Astrocyte (in vitro differentiated cells and primary cell): ENCODE data around the gene PTPA. TPM values are rescaled to one million over a fixed set of nuclear protein-coding genes. Genes with fewer than 3 reads are reported as not detected.

Experiments used
- DNase-seq: peaks from one replicate; pipeline ENCODE4 v3.0.0-alpha.2; 2010; ENCODE audit warnings: low read depth
- FAIRE-seq: peaks from 2 replicates; lab custom pipeline; 2011; peaks lifted over from hg19 to GRCh38; lab: Jason Lieb, UNC
- H2AFZ ChIP-seq: 2 replicates; pipeline ENCODE4 v1.6.0; 2012; ENCODE audit warnings: low read depth, low read length, inconsistent platforms
- H3K27ac ChIP-seq: 2 replicates; pipeline ENCODE4 v1.5.1; 2011; ENCODE audit warnings: low read depth, low read length, inconsistent platforms
- H3K27me3 ChIP-seq: 2 replicates; pipeline ENCODE4 v1.6.0; 2011; ENCODE audit warnings: low read length, inconsistent platforms; ENCODE audit not compliant: insufficient read depth
- H3K36me3 ChIP-seq: 2 replicates; pipeline ENCODE4 v1.5.1; 2011; ENCODE audit warnings: low read length, inconsistent platforms; ENCODE audit not compliant: insufficient read depth
- H3K4me1 ChIP-seq: 2 replicates; pipeline ENCODE4 v1.5.1; 2011; ENCODE audit warnings: low read length, inconsistent platforms; ENCODE audit not compliant: insufficient read depth
- H3K4me2 ChIP-seq: 2 replicates; pipeline ENCODE4 v1.6.0; 2012; ENCODE audit warnings: low read length, inconsistent platforms
- H3K4me3 ChIP-seq: 2 replicates; pipeline ENCODE4 v1.5.1; 2011; ENCODE audit warnings: low read depth, mild to moderate bottlenecking, low read length, inconsistent platforms; ENCODE audit not compliant: insufficient read depth
- H3K79me2 ChIP-seq: 2 replicates; pipeline ENCODE4 v1.6.0; 2012; ENCODE audit warnings: mild to moderate bottlenecking, low read length, inconsistent platforms; ENCODE audit not compliant: insufficient read depth
- H3K9ac ChIP-seq: 2 replicates; pipeline ENCODE4 v1.6.0; 2012; ENCODE audit warnings: mild to moderate bottlenecking, low read length, inconsistent platforms
- H3K9me3 ChIP-seq: 2 replicates; pipeline ENCODE4 v1.5.1; 2012; ENCODE audit warnings: low read depth, mild to moderate bottlenecking, low read length, inconsistent platforms; ENCODE audit not compliant: insufficient read depth
- H4K20me1 ChIP-seq: 2 replicates; pipeline ENCODE4 v1.6.0; 2012; ENCODE audit warnings: low read length, inconsistent platforms; ENCODE audit not compliant: insufficient read depth
- H3K27ac Mint-ChIP-seq: one replicate; pipeline ENCODE4 v1.8.0; 2021; ENCODE audit warnings: mild to moderate bottlenecking, mixed read lengths; ENCODE audit not compliant: unreplicated experiment
- H3K27me3 Mint-ChIP-seq: one replicate; pipeline ENCODE4 v1.8.0; 2021; ENCODE audit warnings: low read depth, mixed read lengths; ENCODE audit not compliant: unreplicated experiment
- H3K36me3 Mint-ChIP-seq: one replicate; pipeline ENCODE4 v1.8.0; 2021; ENCODE audit warnings: low read depth, mixed read lengths; ENCODE audit not compliant: unreplicated experiment
- H3K4me1 Mint-ChIP-seq: one replicate; pipeline ENCODE4 v1.8.0; 2021; ENCODE audit warnings: low read depth, mixed read lengths; ENCODE audit not compliant: unreplicated experiment
- H3K4me3 Mint-ChIP-seq: one replicate; pipeline ENCODE4 v1.8.0; 2021; ENCODE audit warnings: mild to moderate bottlenecking, moderate library complexity, mixed read lengths; ENCODE audit not compliant: unreplicated experiment
- H3K9me3 Mint-ChIP-seq: one replicate; pipeline ENCODE4 v1.8.0; 2021; ENCODE audit warnings: mild to moderate bottlenecking, mixed read lengths; ENCODE audit not compliant: unreplicated experiment
- CTCF ChIP-seq: IDR thresholded peaks from 2 replicates; pipeline ENCODE4 v1.5.1; 2011; ENCODE audit warnings: low read depth, mild to moderate bottlenecking, inconsistent platforms, low read length, moderate library complexity; ENCODE audit not compliant: insufficient read depth
- EZH2 ChIP-seq: IDR thresholded peaks from 2 replicates; pipeline ENCODE4 v1.6.1; 2012; ENCODE audit warnings: mild to moderate bottlenecking, low read length, inconsistent platforms; ENCODE audit not compliant: insufficient read depth
- total RNA-seq: library from RNA; stranded (reverse); gene quantifications from 2 replicates; pipeline ENCODE4 v1.2.1, GENCODE V29; 2021

The PTPA gene
- total RNA-seq, 1 donor from 2014 or later, result 122 TPM

GRCh38 chr9:129142138-129142935 lies 31.1 kb downstream of the PTPA start:
- Histone ChIP-seq H4K20me1 (no peaks in the 10 kb centered on the region), H3K9me3 (no peaks in the 10 kb centered on the region), H3K27ac (peak overlapping the region; percentile 100), H3K9ac (peak overlapping the region; percentile 97), H3K79me2 (peaks cover 32% of the 10 kb centered on the region), H3K4me3 (peak overlapping the region; percentile 37), H3K4me2 (peak overlapping the region; percentile 88), H2AFZ (no peak overlapping the region), H3K36me3 (no peaks in the 10 kb centered on the region), H3K4me1 (peaks cover 82% of the 10 kb centered on the region), H3K27me3 (no peaks in the 10 kb centered on the region)
- no peaks in the 10 kb centered on the region for H3K9me3 Mint-ChIP-seq
- peaks cover 69% of the 10 kb centered on the region for H3K4me1 Mint-ChIP-seq
- H3K4me3 Mint-ChIP-seq, result peak overlapping the region; percentile 70
- FAIRE-seq (no peak), DNase-seq (no peak)
- no peaks in the 10 kb centered on the region for H3K27me3 Mint-ChIP-seq
- TF ChIP-seq EZH2 (no peak), CTCF (no peak)
- H3K27ac Mint-ChIP-seq, result peak overlapping the region; percentile 70
- H3K36me3 Mint-ChIP-seq, result peaks cover 3% of the 10 kb centered on the region

- peak overlapping the region; percentile 100 for H3K27ac ChIP-seq
- no peaks in the 10 kb centered on the region for H3K27me3 Mint-ChIP-seq
Measured at GRCh38 chr9:129143031-129143927, 32.1 kb downstream of the PTPA start.

More at GRCh38 chr9:129143031-129143927, 32.1 kb downstream of the PTPA start:
- Histone ChIP-seq H3K4me3 (no peak overlapping the region), H3K4me1 (peaks cover 80% of the 10 kb centered on the region), H3K9ac (peak overlapping the region; percentile 97), H3K9me3 (no peaks in the 10 kb centered on the region), H4K20me1 (no peaks in the 10 kb centered on the region), H3K79me2 (peaks cover 32% of the 10 kb centered on the region), H3K27me3 (no peaks in the 10 kb centered on the region), H2AFZ (no peak overlapping the region), H3K4me2 (peak overlapping the region; percentile 88), H3K36me3 (no peaks in the 10 kb centered on the region)
- DNase-seq (peak; percentile 87), FAIRE-seq (peak; percentile 77)
- peaks cover 3% of the 10 kb centered on the region for H3K36me3 Mint-ChIP-seq
- peaks cover 69% of the 10 kb centered on the region for H3K4me1 Mint-ChIP-seq
- no peaks in the 10 kb centered on the region for H3K9me3 Mint-ChIP-seq
- H3K27ac Mint-ChIP-seq, result peak overlapping the region; percentile 70
- no peak for TF ChIP-seq EZH2
- TF ChIP-seq CTCF, result peak; percentile 97
- peak overlapping the region; percentile 70 for H3K4me3 Mint-ChIP-seq
